HG03521 (cell line): Measurements from ENCODE around the gene LRP10.

ENCODE experiments used
- ATAC-seq: cut with Tn5 transposase; IDR thresholded peaks from one replicate; pipeline ENCODE4 v1.9.1; 2021; ENCODE audit warnings: mild to moderate bottlenecking, moderate library complexity; ENCODE audit not compliant: unreplicated experiment

Gene LRP10

GRCh38 chr14:22915886-22916521 is 44.5 kb downstream of the LRP10 start:
- ATAC-seq: no peak

- peak; percentile 90 for ATAC-seq
Measured at GRCh38 chr14:22918804-22919600, 47.5 kb downstream of the LRP10 start, which contains the start of gene RBM23. Gene RBM23, minus strand, starts transcription at chr14:22919149.

GRCh38 chr14:22919601-22919921 is 48.0 kb downstream of the LRP10 start:
- no peak for ATAC-seq

- ATAC-seq: no peak
Measured at GRCh38 chr14:22920697-22921096, 49.2 kb downstream of the LRP10 start.

- ATAC-seq: no peak
Measured at GRCh38 chr14:22922294-22922693, 50.8 kb downstream of the LRP10 start.

GRCh38 chr14:22923746-22924145 is 52.2 kb downstream of the LRP10 start:
- no peak for ATAC-seq

- ATAC-seq: no peak
Measured at GRCh38 chr14:22925513-22925912, 54.0 kb downstream of the LRP10 start.

GRCh38 chr14:22926316-22926715 is 54.8 kb downstream of the LRP10 start:
- no peak for ATAC-seq

GRCh38 chr14:22928237-22929103 is 56.9 kb downstream of the LRP10 start:
- ATAC-seq: no peak

GRCh38 chr14:22929104-22929960 is 57.8 kb downstream of the LRP10 start, which contains the start of gene PRMT5:
Gene PRMT5, minus strand, starts transcription at chr14:22929376. Its CDS starts 15 bp downstream, at chr14:22929361.
- ATAC-seq: peak; percentile 91

GRCh38 chr14:22929961-22930364 is 58.4 kb downstream of the LRP10 start:
- ATAC-seq: peak; percentile 2
